ENCODE results near the gene CBX5. TPM values are rescaled to one million over a fixed set of nuclear protein-coding genes. Genes with fewer than 3 reads are reported as not detected.
"Not testable (repeated sequence)": the region's sequence is repeated elsewhere in the genome, so short reads cannot be mapped to it uniquely, and the experiment has no call there.

The CBX5 gene
- total RNA-seq, 4 donors from 2014 or later: 13.2 to 26.4 (median 20.4) TPM

DNA sequence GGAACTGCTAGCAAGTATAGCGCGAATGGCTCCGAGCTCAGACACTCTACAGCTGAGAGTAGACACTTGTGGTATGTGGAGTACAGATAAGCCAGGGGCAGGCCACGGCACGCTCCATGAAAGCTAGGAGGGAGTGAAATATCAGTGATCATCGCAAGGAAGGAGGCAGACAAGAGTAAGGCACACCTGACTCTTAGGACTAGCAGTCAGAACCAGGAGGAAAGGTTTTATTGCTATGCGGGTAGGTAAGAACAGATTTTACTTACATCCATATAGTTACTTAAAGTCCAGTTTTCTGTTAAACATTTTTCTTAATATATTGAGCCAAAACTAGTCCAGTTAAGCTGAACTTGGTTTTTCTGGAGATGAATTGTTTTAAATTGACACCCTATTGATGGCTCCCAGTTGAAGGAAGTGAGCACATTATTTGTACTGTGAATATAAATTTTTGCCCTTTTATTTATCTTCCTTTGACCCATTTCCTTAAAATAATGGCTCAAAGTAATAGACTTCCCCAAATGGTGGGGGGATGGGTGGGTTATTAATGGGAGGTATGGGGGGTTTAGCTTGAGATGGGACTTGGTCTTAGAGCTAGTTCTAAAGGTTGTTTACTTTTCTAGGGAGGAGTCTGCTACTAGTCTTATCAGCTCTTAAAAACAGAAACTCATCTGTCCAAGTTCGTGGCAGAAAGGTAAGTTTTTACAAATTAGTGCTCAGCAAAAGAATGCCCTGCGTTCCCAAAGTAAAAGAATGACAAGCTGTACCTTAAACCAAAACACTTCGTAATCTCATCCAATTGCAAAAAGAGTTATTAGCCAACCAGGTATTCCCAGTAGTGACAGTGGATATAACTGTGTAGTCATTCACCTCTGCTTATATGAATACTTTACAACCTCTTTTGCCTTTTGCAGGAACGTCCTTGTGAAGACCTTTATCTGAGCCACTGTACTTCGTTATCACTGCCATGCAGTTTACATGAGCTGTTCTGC, 6.4 kb upstream of the CBX5 start:
- intact Hi-C loops (cut with DNase I; ENCODE audit: low total_unique reads): no loop called here
- DNase-seq (ENCODE audit: low spot score in 2 of 2): no peak
- H3K4me3 ChIP-seq (ENCODE audit: low read depth, poor library complexity, severe bottlenecking): no peak overlapping the region
- no peak for TF ChIP-seq POLR2A (IDR thresholded peaks at IDR 0.05)
- TF ChIP-seq, protein P1, sequence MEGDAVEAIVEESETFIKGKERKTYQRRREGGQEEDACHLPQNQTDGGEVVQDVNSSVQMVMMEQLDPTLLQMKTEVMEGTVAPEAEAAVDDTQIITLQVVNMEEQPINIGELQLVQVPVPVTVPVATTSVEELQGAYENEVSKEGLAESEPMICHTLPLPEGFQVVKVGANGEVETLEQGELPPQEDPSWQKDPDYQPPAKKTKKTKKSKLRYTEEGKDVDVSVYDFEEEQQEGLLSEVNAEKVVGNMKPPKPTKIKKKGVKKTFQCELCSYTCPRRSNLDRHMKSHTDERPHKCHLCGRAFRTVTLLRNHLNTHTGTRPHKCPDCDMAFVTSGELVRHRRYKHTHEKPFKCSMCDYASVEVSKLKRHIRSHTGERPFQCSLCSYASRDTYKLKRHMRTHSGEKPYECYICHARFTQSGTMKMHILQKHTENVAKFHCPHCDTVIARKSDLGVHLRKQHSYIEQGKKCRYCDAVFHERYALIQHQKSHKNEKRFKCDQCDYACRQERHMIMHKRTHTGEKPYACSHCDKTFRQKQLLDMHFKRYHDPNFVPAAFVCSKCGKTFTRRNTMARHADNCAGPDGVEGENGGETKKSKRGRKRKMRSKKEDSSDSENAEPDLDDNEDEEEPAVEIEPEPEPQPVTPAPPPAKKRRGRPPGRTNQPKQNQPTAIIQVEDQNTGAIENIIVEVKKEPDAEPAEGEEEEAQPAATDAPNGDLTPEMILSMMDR (IDR thresholded peaks at IDR 0.05): no peak
- whole genome bisulfite sequencing, 2 donors: 55 to 61% methylated on average over 12 of the region's 12 CpGs

GRCh38 chr12:54285150-54286041, 5.5 kb upstream of the CBX5 start:
- no peak overlapping the region for H3K4me3 ChIP-seq (ENCODE audit: low read depth, poor library complexity, severe bottlenecking)
- 44 to 45% methylated on average over 5 of the region's 5 CpGs for WGBS, 2 donors
- no peak for TF ChIP-seq POLR2A (IDR thresholded peaks at IDR 0.05)
- TF ChIP-seq, protein P1 (IDR thresholded peaks at IDR 0.05): no peak
- DNase-seq (ENCODE audit: low spot score in 2 of 2): no peak
- intact Hi-C loops (cut with DNase I; ENCODE audit: low total_unique reads): no loop called here

GRCh38 chr12:54284070-54284780, 4.3 kb upstream of the CBX5 start:
- intact Hi-C loops (cut with DNase I; ENCODE audit: low total_unique reads); H3K4me3 ChIP-seq (ENCODE audit: low read depth, poor library complexity, severe bottlenecking); DNase-seq (ENCODE audit: low spot score in 2 of 2): not testable (repeated sequence)
- WGBS, 2 donors: 24 to 53% methylated on average over 2 of the region's 2 CpGs

DNA sequence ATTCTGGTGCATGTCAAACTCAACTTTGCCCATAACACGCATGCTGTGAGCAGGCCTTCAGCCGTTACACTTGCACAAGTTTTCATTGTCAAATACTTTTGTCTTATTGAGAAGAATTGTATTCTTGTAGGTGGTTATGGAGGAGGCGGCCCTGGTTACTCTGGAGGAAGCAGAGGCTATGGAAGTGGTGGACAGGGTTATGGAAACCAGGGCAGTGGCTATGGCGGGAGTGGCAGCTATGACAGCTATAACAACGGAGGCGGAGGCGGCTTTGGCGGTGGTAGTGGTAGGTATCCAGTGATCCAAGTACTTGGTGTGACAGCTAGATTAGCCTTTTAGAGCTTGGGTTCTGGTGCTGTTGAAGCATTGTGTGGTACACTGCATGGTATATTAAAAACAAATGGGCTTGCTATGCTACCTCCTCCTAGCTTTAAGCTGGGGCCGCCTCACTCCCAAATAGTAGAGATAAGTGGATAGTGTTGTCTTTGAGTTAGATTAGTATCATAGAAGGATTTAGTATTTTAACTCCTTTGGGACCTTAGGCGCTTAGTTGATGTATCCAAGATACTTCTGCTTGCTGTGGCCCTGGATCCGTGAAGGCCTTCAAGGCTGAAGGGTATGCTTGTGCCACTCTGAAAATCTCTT, 3.1 kb upstream of the CBX5 start:
- intact Hi-C loops (cut with DNase I; ENCODE audit: low total_unique reads): no loop called here
- 28% methylated on average over 11 of the region's 11 CpGs for WGBS, 2 donors
- no peak overlapping the region for H3K4me3 ChIP-seq (ENCODE audit: low read depth, poor library complexity, severe bottlenecking)
- TF ChIP-seq, protein P1 (IDR thresholded peaks at IDR 0.05): no peak
- DNase-seq (ENCODE audit: low spot score in 2 of 2): no peak

DNA sequence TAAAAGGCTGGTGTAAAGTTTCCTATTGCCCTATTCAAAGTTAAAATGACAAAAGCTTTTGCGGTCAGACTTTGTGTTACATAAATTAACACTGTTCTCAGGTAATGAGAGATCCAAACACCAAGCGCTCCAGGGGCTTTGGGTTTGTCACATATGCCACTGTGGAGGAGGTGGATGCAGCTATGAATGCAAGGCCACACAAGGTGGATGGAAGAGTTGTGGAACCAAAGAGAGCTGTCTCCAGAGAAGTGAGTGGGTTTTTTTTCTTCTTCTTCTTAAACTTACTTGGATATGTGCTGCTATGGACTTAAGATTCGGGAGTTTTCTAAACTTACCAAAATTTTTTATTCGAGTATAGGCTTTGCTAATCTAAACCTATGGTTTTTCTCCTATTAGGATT, 1.8 kb upstream of the CBX5 start:
- H3K4me3 ChIP-seq (ENCODE audit: low read depth, poor library complexity, severe bottlenecking): peak overlapping the region; percentile 78
- WGBS, 2 donors: 11 to 12% methylated on average over 4 of the region's 4 CpGs
- DNase-seq (ENCODE audit: low spot score in 2 of 2); intact Hi-C loops (cut with DNase I; ENCODE audit: low total_unique reads): not testable (repeated sequence)

DNA sequence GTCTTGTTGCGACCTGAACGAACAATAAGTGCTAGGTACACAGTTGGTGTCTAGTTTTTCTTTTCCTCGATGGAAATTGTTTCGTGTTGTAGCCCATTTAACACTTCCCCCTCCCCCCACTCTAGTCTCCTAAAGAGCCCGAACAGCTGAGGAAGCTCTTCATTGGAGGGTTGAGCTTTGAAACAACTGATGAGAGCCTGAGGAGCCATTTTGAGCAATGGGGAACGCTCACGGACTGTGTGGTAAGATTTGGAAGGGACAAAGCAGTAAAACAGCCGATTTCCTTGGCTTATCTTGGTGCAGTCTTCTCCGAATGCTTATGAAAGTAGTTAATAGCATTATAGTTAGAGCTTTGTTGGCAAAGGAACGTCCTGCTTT, 1.3 kb upstream of the CBX5 start:
- WGBS, 2 donors: 1% methylated on average over 10 of the region's 10 CpGs
- peak overlapping the region; percentile 78 for H3K4me3 ChIP-seq (ENCODE audit: low read depth, poor library complexity, severe bottlenecking)
- DNase-seq (ENCODE audit: low spot score in 2 of 2); intact Hi-C loops (cut with DNase I; ENCODE audit: low total_unique reads): not testable (repeated sequence)

Data from lower leg skin (tissue), 4 donors.